Liver (tissue), 9 donors: ENCODE measurements around the gene OAS1. TPM values are rescaled to one million over a fixed set of nuclear protein-coding genes. Genes with fewer than 3 reads are reported as not detected.

ENCODE experiments used
- DNase-seq: peaks from one replicate; pipeline ENCODE4 v3.0.0-alpha.2; 2017; ENCODE audit warnings: low spot score
- H3K27ac ChIP-seq, 2 donors: one replicate each; pipeline ENCODE4 v1.7.0; 2013; ENCODE audit warnings: inconsistent platforms in 2 of 2, low read length in 2 of 2, control low read depth in 1 of 2, low read depth in 1 of 2, mild to moderate bottlenecking in 1 of 2
- H3K27me3 ChIP-seq, 4 donors: one replicate each; pipeline versions ENCODE4 v1.6.1 to v1.7.0; 2013; ENCODE audit warnings: low read length in 3 of 4, inconsistent platforms in 1 of 4, mild to moderate bottlenecking in 1 of 4, moderate library complexity in 1 of 4; ENCODE audit not compliant: control insufficient read depth in 4 of 4, insufficient read depth in 4 of 4
- H3K36me3 ChIP-seq, 4 donors: one replicate each; pipeline versions ENCODE4 v1.6.1 to v1.7.0; 2013; ENCODE audit warnings: low read length in 3 of 4, mild to moderate bottlenecking in 3 of 4, low read depth in 1 of 4, moderate library complexity in 1 of 4; ENCODE audit not compliant: control insufficient read depth in 4 of 4, insufficient read depth in 3 of 4
- H3K4me1 ChIP-seq, 4 donors: one replicate each; pipeline versions ENCODE4 v1.6.1 to v1.7.0; 2013; ENCODE audit warnings: low read length in 3 of 4, mild to moderate bottlenecking in 3 of 4, moderate library complexity in 1 of 4; ENCODE audit not compliant: control insufficient read depth in 4 of 4, insufficient read depth in 4 of 4
- H3K4me3 ChIP-seq, 3 donors: one replicate each; pipeline versions ENCODE4 v1.6.1 to v1.7.0; 2013; ENCODE audit warnings: low read length in 3 of 3, control low read depth in 1 of 3, low read depth in 1 of 3, mild to moderate bottlenecking in 1 of 3
- H3K9ac ChIP-seq, 2 donors: one replicate each; pipeline ENCODE4 v1.7.0; 2013; ENCODE audit warnings: low read length in 2 of 2, mild to moderate bottlenecking in 2 of 2, moderate library complexity in 2 of 2, control low read depth in 1 of 2, low read depth in 1 of 2
- H3K9me3 ChIP-seq, 4 donors: one replicate each; pipeline versions ENCODE4 v1.6.1 to v1.7.0; 2013; ENCODE audit warnings: low read length in 3 of 4; ENCODE audit not compliant: control insufficient read depth in 4 of 4
- CTCF ChIP-seq: fragments of 150-350 bp; IDR thresholded peaks from 2 replicates; pipeline ENCODE4 v1.5.1; 2017; ENCODE audit warnings: improper control_type of control experiment, low read depth, low read length; ENCODE audit not compliant: missing input control
- EGR1 ChIP-seq, 2 donors: IDR thresholded peaks; 2 replicates each; pipeline ENCODE4 v1.6.1; 2016 to 2018; ENCODE audit warnings: antibody characterized with exemption in 2 of 2, low read depth in 2 of 2
- FOXA2 ChIP-seq: IDR thresholded peaks from 2 replicates; pipeline ENCODE4 v1.6.1; 2016; ENCODE audit warnings: antibody characterized with exemption
- GABPA ChIP-seq, 2 donors: IDR thresholded peaks in 1 of 2; conservative IDR thresholded peaks in 1 of 2; 2 replicates each; pipeline ENCODE4 v1.6.1; 2016; ENCODE audit warnings: antibody characterized with exemption in 2 of 2, mild to moderate bottlenecking in 1 of 2, moderate library complexity in 1 of 2
- HNF4A ChIP-seq, 2 donors: conservative IDR thresholded peaks; 2 replicates each; pipeline ENCODE4 v1.6.1; 2016; ENCODE audit warnings: antibody characterized with exemption in 2 of 2, mild to moderate bottlenecking in 2 of 2
- HNF4G ChIP-seq: IDR thresholded peaks from 2 replicates; pipeline ENCODE4 v1.6.1; 2016; ENCODE audit warnings: antibody characterized with exemption
- JUND ChIP-seq, 2 donors: IDR thresholded peaks; 2 replicates each; pipeline ENCODE4 v1.6.1; 2016; ENCODE audit warnings: antibody characterized with exemption in 2 of 2
- RAD21 ChIP-seq, 2 donors: IDR thresholded peaks; 2 replicates each; pipeline ENCODE4 v1.6.1; 2016; ENCODE audit warnings: antibody characterized with exemption in 2 of 2, mild to moderate bottlenecking in 2 of 2
- RXRA ChIP-seq, 2 donors: IDR thresholded peaks; 2 replicates each; pipeline ENCODE4 v1.6.1; 2017 to 2018; ENCODE audit warnings: antibody characterized with exemption in 2 of 2, mild to moderate bottlenecking in 1 of 2
- SP1 ChIP-seq: IDR thresholded peaks from 2 replicates; pipeline ENCODE4 v1.6.1; 2018; ENCODE audit warnings: antibody characterized with exemption, mild to moderate bottlenecking
- TAF1 ChIP-seq: conservative IDR thresholded peaks from 2 replicates; pipeline ENCODE4 v1.6.1; 2016; ENCODE audit warnings: antibody characterized with exemption, mild to moderate bottlenecking
- YY1 ChIP-seq: IDR thresholded peaks from 2 replicates; pipeline ENCODE4 v1.6.1; 2016; ENCODE audit warnings: antibody characterized with exemption, mild to moderate bottlenecking
- ZBTB33 ChIP-seq: IDR thresholded peaks from 2 replicates; pipeline ENCODE4 v1.6.1; 2016; ENCODE audit warnings: antibody characterized with exemption
- WGBS: extraction: QIAGEN DNeasy Blood & Tissue Kit; methylation state at CpG from one replicate; pipeline ENCODE4 v1.1.7; 2013; 5-methylcytosine and 5-hydroxymethylcytosine counted together
- polyA plus RNA-seq, 2 donors: library from polyadenylated mRNA; stranded (reverse) in 1 of 2; unstranded in 1 of 2; fragments of 200-250 nt in 1 of 2; fragments of >200 nt in 1 of 2; fragmentation: Nextera tagmentation in 1 of 2; extraction: Ambion mirVana in 1 of 2; gene quantifications; one replicate each; pipeline versions ENCODE4 v1.2.1 to v1.2.3, GENCODE V29; 2013 to 2015
- total RNA-seq, 2 donors: library from RNA; depleted of rRNA; stranded (reverse); fragments of >200 nt; gene quantifications; one replicate each; pipeline ENCODE4 v1.2.3, GENCODE V29; 2014
- TF ChIP-seq, protein P1 (sequence below): IDR thresholded peaks from 2 replicates; pipeline ENCODE4 v1.6.1; 2016; ENCODE audit warnings: antibody characterized with exemption
- donor health status: healthy.
- donor health status: healthy.
- donor health status: healthy.
- donor health status: healthy.
- donor health status: healthy.

The OAS1 gene
- total and polyA plus RNA-seq, 4 donors: 20.5 to 26.0 (median 23.4) TPM

DNA sequence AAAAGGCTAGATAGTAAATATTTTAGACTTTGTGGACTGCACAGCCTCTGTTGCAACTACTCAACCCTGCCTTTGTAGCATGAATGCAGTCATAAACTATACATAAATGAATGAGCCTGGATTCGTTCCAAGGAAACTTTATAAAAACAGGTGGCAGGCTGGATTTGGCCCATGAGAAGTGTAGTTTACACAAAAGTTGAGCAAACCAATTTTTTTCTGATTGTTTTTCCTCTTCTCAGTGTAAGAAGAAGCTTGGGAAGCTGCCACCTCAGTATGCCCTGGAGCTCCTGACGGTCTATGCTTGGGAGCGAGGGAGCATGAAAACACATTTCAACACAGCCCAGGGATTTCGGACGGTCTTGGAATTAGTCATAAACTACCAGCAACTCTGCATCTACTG, 9.5 kb downstream of the OAS1 start:
- peak overlapping the region; percentile 51 to 80 for H3K27ac ChIP-seq
- WGBS: 33% methylated on average over 5 of the region's 5 CpGs
- TF ChIP-seq ZBTB33 (no peak), CTCF (no peak), RAD21 (IDR thresholded peaks at IDR 0.05) (peak in 1 of 2 donors; percentile 3), TAF1 (no peak), HNF4A (conservative IDR thresholded peaks at IDR 0.05) (peak; percentile 19 to 47), EGR1 (IDR thresholded peaks at IDR 0.05; ENCODE audit: low read depth in 2 of 2) (peak in 1 of 2 donors; percentile 16), GABPA (IDR thresholded peaks at IDR 0.05 in 1 of 2, conservative IDR thresholded peaks at IDR 0.05 in 1 of 2) (no peak), YY1 (no peak), RXRA (IDR thresholded peaks at IDR 0.05) (peak in 1 of 2 donors; percentile 39), FOXA2 (no peak), SP1 (no peak)
- TF ChIP-seq, protein P1, sequence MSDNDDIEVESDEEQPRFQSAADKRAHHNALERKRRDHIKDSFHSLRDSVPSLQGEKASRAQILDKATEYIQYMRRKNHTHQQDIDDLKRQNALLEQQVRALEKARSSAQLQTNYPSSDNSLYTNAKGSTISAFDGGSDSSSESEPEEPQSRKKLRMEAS: peak; percentile 43
- peaks cover 3 to 8% (median 3%) of the 10 kb centered on the region in 4 donors for H3K4me1 ChIP-seq
- no peak overlapping the region for H3K4me3 ChIP-seq
- no peak overlapping the region for H3K9ac ChIP-seq
- no peaks in the 10 kb centered on the region for H3K27me3 ChIP-seq
- H3K9me3 ChIP-seq: peaks cover 0 to 2% (median 0%) of the 10 kb centered on the region in 4 donors
- no peak for DNase-seq
- peaks cover 14 to 54% (median 46%) of the 10 kb centered on the region in 4 donors for H3K36me3 ChIP-seq

GRCh38 chr12:112919121-112919520, 12.4 kb downstream of the OAS1 start:
- 97% methylated on average over 6 of the region's 6 CpGs for WGBS
- no peak for TF ChIP-seq RAD21 (IDR thresholded peaks at IDR 0.05)
- DNase-seq: no peak

GRCh38 chr12:112924986-112925385, 18.2 kb downstream of the OAS1 start:
- no peak for DNase-seq
- no peaks in the 10 kb centered on the region for H3K27me3 ChIP-seq
- 13% methylated on average over 7 of the region's 7 CpGs for WGBS
- peak overlapping the region in 1 of 2 donors; percentile 39 for H3K9ac ChIP-seq
- H3K27ac ChIP-seq: peak overlapping the region; percentile 76 to 84
- H3K4me3 ChIP-seq: peak overlapping the region; percentile 37 to 52 (median 41)
- peaks cover 5 to 9% (median 6%) of the 10 kb centered on the region in 4 donors for H3K4me1 ChIP-seq
- no peaks in the 10 kb centered on the region for H3K9me3 ChIP-seq
- H3K36me3 ChIP-seq: peaks cover under 1 to 8% (median 5%) of the 10 kb centered on the region in 4 donors
- TF ChIP-seq HNF4G: peak; percentile 19
- TF ChIP-seq HNF4A (conservative IDR thresholded peaks at IDR 0.05): peak; percentile 59 to 63
- no peak for TF ChIP-seq JUND (IDR thresholded peaks at IDR 0.05)
- peak in 1 of 2 donors; percentile 28 for TF ChIP-seq EGR1 (IDR thresholded peaks at IDR 0.05; ENCODE audit: low read depth in 2 of 2)
- TF ChIP-seq GABPA (IDR thresholded peaks at IDR 0.05 in 1 of 2, conservative IDR thresholded peaks at IDR 0.05 in 1 of 2): no peak
- TF ChIP-seq RAD21 (IDR thresholded peaks at IDR 0.05): peak in 1 of 2 donors; percentile 21
- TF ChIP-seq SP1: peak; percentile 77
- TF ChIP-seq, protein P1: peak; percentile 71
- no peak for TF ChIP-seq CTCF
- TF ChIP-seq RXRA (IDR thresholded peaks at IDR 0.05): peak; percentile 71 to 72
- TF ChIP-seq FOXA2: no peak
- TF ChIP-seq YY1: peak; percentile 44

More at GRCh38 chr12:112919121-112919520, 12.4 kb downstream of the OAS1 start:
- peaks cover 3 to 8% (median 4%) of the 10 kb centered on the region in 4 donors for H3K4me1 ChIP-seq
- no peak overlapping the region for H3K27ac ChIP-seq
- peaks cover 11 to 41% (median 31%) of the 10 kb centered on the region in 4 donors for H3K36me3 ChIP-seq
- H3K9ac ChIP-seq: no peak overlapping the region
- no peaks in the 10 kb centered on the region for H3K27me3 ChIP-seq
- no peak overlapping the region for H3K4me3 ChIP-seq
- no peaks in the 10 kb centered on the region for H3K9me3 ChIP-seq
